Neuronal stem cell (in vitro differentiated cells): ENCODE data around the gene CNTROB.

ENCODE experiments used
- DNase-seq: peaks from one replicate; pipeline ENCODE4 v3.0.0-alpha.2; 2013; ENCODE audit warnings: low spot score
- H2AFZ ChIP-seq: one replicate; pipeline ENCODE4 v1.6.1; 2013; ENCODE audit warnings: mild to moderate bottlenecking, low read length, inconsistent platforms
- H2AK5ac ChIP-seq: 2 replicates; pipeline ENCODE4 v1.6.1; 2013; ENCODE audit warnings: low read depth, mild to moderate bottlenecking, inconsistent platforms, low read length, moderate library complexity, mixed read lengths
- H2BK120ac ChIP-seq: 2 replicates; pipeline ENCODE4 v1.6.1; 2013; ENCODE audit warnings: low read depth, mild to moderate bottlenecking, inconsistent platforms, low read length, moderate library complexity, mixed read lengths
- H2BK12ac ChIP-seq: one replicate; pipeline ENCODE4 v1.6.1; 2013; ENCODE audit warnings: low read length, inconsistent platforms
- H2BK15ac ChIP-seq: 2 replicates; pipeline ENCODE4 v1.6.1; 2013; ENCODE audit warnings: mild to moderate bottlenecking, low read length, inconsistent platforms, mixed read lengths
- H2BK5ac ChIP-seq: one replicate; pipeline ENCODE4 v1.6.1; 2013; ENCODE audit warnings: inconsistent platforms, mild to moderate bottlenecking, low read length, moderate library complexity
- H3K14ac ChIP-seq: one replicate; pipeline ENCODE4 v1.6.1; 2013; ENCODE audit warnings: low read length, inconsistent platforms
- H3K18ac ChIP-seq: 2 replicates; pipeline ENCODE4 v1.6.1; 2013; ENCODE audit warnings: low read length, inconsistent platforms
- H3K23ac ChIP-seq: 2 replicates; pipeline ENCODE4 v1.6.1; 2013; ENCODE audit warnings: low read depth, mild to moderate bottlenecking, mixed read lengths, low read length, inconsistent platforms; ENCODE audit not compliant: poor library complexity
- H3K27ac ChIP-seq: replicated peaks from 3 replicates; pipeline ENCODE4 v1.5.1; 2013; ENCODE audit warnings: low read length, inconsistent platforms
- H3K27me3 ChIP-seq, 3 experiments: 2 replicates each; pipeline ENCODE4 v1.6.1; 2013; ENCODE audit warnings: low read length in 3 of 3, mild to moderate bottlenecking in 2 of 3, inconsistent platforms in 1 of 3, low read depth in 1 of 3, mixed read lengths in 1 of 3, moderate library complexity in 1 of 3; ENCODE audit not compliant: control insufficient read depth in 3 of 3, insufficient read depth in 3 of 3
- H3K36me3 ChIP-seq, 2 donors: replicated peaks in 1 of 2; 2 replicates each; pipeline ENCODE4 v1.6.1; 2013; ENCODE audit warnings: low read length in 2 of 2; ENCODE audit not compliant: control insufficient read depth in 2 of 2, insufficient read depth in 2 of 2
- H3K4ac ChIP-seq: 2 replicates; pipeline ENCODE4 v1.6.1; 2013; ENCODE audit warnings: inconsistent platforms, mild to moderate bottlenecking, low read length, moderate library complexity
- H3K4me1 ChIP-seq, 2 donors: 1 replicate in 1 of 2; 2 replicates in 1 of 2; pipeline ENCODE4 v1.6.1; 2013; ENCODE audit warnings: low read length in 2 of 2, low read depth in 1 of 2; ENCODE audit not compliant: control insufficient read depth in 2 of 2, insufficient read depth in 1 of 2
- H3K4me2 ChIP-seq: one replicate; pipeline ENCODE4 v1.6.1; 2013; ENCODE audit warnings: mild to moderate bottlenecking, low read length, inconsistent platforms; ENCODE audit not compliant: insufficient read depth, poor library complexity, severe bottlenecking
- H3K4me3 ChIP-seq, 2 donors: 2 replicates each; pipeline ENCODE4 v1.5.1; 2013; ENCODE audit warnings: low read length in 2 of 2, mild to moderate bottlenecking in 2 of 2, inconsistent platforms in 1 of 2, moderate library complexity in 1 of 2
- H3K79me1 ChIP-seq: one replicate; pipeline ENCODE4 v1.6.1; 2013; ENCODE audit warnings: low read depth, mild to moderate bottlenecking, inconsistent platforms, low read length, moderate library complexity
- H3K9ac ChIP-seq: one replicate; pipeline ENCODE4 v1.6.1; 2013; ENCODE audit warnings: mild to moderate bottlenecking, low read depth, low read length, inconsistent platforms; ENCODE audit not compliant: poor library complexity
- H3K9me3 ChIP-seq, 2 donors: replicated peaks in 1 of 2; 2 replicates each; pipeline versions ENCODE3 to v1.6.1; 2013; ENCODE audit warnings: low read length in 2 of 2, mild to moderate bottlenecking in 2 of 2, inconsistent platforms in 1 of 2, low read depth in 1 of 2, mixed read lengths in 1 of 2, moderate library complexity in 1 of 2; ENCODE audit not compliant: control insufficient read depth in 2 of 2, insufficient read depth in 1 of 2
- H4K8ac ChIP-seq: one replicate; pipeline ENCODE4 v1.6.1; 2013; ENCODE audit warnings: low read depth, mild to moderate bottlenecking, inconsistent platforms, low read length, moderate library complexity
- H4K91ac ChIP-seq: one replicate; pipeline ENCODE4 v1.6.1; 2013; ENCODE audit warnings: low read length, low read depth, mild to moderate bottlenecking, inconsistent platforms; ENCODE audit not compliant: poor library complexity
- WGBS, 2 donors: extraction: QIAGEN DNeasy Blood & Tissue Kit; methylation state at CpG; one replicate each; pipeline ENCODE4 v1.1.7; 2013; ENCODE audit warnings: missing lambda C conversion rate in 2 of 2, mixed read lengths in 1 of 2; ENCODE audit not compliant: insufficient read length in 2 of 2, insufficient replicate concordance in 1 of 2; ENCODE audit errors: extremely low coverage in 2 of 2; 5-methylcytosine and 5-hydroxymethylcytosine counted together

The CNTROB gene

DNA sequence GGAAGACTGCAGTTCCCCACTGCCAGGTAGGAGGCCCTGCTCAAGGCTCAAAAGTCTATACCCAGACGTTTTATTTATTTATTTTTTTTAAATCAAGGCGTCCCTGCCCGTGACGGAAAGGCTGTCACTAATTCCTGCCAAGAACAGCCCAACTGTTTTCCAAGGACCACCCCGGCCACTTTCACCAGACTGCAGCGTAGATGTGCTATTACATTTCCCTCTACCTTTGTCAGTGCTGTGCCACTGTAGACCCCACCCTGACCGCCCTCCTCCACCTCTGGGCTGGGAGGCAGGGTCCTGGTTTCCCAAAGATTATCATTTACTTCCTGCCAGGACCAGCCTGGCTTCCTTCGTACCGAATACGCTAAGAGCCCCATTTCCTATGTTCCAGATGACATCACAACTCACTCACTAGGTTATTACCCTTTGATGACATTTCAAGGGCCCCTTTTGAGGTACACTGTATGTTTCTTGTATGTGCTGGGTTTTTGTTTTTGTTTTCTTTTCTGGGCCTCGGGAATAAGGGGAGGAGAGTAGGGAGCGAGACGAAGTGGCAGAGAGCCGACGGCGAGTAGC lies 9.6 kb upstream of the CNTROB start:
- peak overlapping the region; percentile 6 for H2BK15ac ChIP-seq
- H3K79me1 ChIP-seq: no peaks in the 10 kb centered on the region
- H4K91ac ChIP-seq: no peak overlapping the region
- H3K14ac ChIP-seq: peak overlapping the region; percentile 61
- H2AK5ac ChIP-seq: peak overlapping the region; percentile 93
- H3K18ac ChIP-seq: peak overlapping the region; percentile 84
- H2BK120ac ChIP-seq: peak overlapping the region; percentile 57
- H2BK5ac ChIP-seq: peak overlapping the region; percentile 8
- H3K4ac ChIP-seq: no peak overlapping the region
- no peaks in the 10 kb centered on the region for H3K9me3 ChIP-seq
- no peak overlapping the region for H3K4me2 ChIP-seq
- no peak overlapping the region for H3K27ac ChIP-seq
- no peak for DNase-seq
- no CpG with 5 or more reads among the region's 16 CpGs for WGBS, 2 donors
- H2BK12ac ChIP-seq: no peak overlapping the region
- H4K8ac ChIP-seq: no peak overlapping the region
- H3K27me3 ChIP-seq: peaks cover 0 to 17% (median 0%) of the 10 kb centered on the region in 3 experiments
- no peak overlapping the region for H3K4me3 ChIP-seq
- no peak overlapping the region for H3K9ac ChIP-seq
- peak overlapping the region; percentile 10 for H3K23ac ChIP-seq
- no peaks in the 10 kb centered on the region for H3K36me3 ChIP-seq
- H2AFZ ChIP-seq: peak overlapping the region; percentile 22
- peaks cover 0 to 8% of the 10 kb centered on the region in 2 donors for H3K4me1 ChIP-seq

- no CpG with 5 or more reads among the region's 45 CpGs for WGBS, 2 donors
- H3K79me1 ChIP-seq: no peaks in the 10 kb centered on the region
- H3K18ac ChIP-seq: peak overlapping the region; percentile 98
- H2BK120ac ChIP-seq: no peak overlapping the region
- peak overlapping the region; percentile 22 for H2AFZ ChIP-seq
- H3K4ac ChIP-seq: no peak overlapping the region
- peak overlapping the region; percentile 74 for H3K9ac ChIP-seq
- no peak overlapping the region for H4K8ac ChIP-seq
- H2AK5ac ChIP-seq: peak overlapping the region; percentile 20
- H3K4me2 ChIP-seq: peak overlapping the region; percentile 65
- H2BK5ac ChIP-seq: peak overlapping the region; percentile 8
- H3K23ac ChIP-seq: peak overlapping the region; percentile 10
- peak overlapping the region; percentile 33 for H2BK15ac ChIP-seq
- no peak overlapping the region for H4K91ac ChIP-seq
- H3K4me3 ChIP-seq: peak overlapping the region in 1 of 2 donors; percentile 61
- peak overlapping the region; percentile 26 for H3K14ac ChIP-seq
- no peaks in the 10 kb centered on the region for H3K36me3 ChIP-seq
- H3K27me3 ChIP-seq: peaks cover 0 to 21% (median 0%) of the 10 kb centered on the region in 3 experiments
- H3K4me1 ChIP-seq: peaks cover 0 to 8% of the 10 kb centered on the region in 2 donors
- H2BK12ac ChIP-seq: peak overlapping the region; percentile 50
- H3K27ac ChIP-seq: no peak overlapping the region
- peak; percentile 77 for DNase-seq
- H3K9me3 ChIP-seq: no peaks in the 10 kb centered on the region
Observed at GRCh38 chr17:7922845-7923628, 9.0 kb upstream of the CNTROB start.

DNA sequence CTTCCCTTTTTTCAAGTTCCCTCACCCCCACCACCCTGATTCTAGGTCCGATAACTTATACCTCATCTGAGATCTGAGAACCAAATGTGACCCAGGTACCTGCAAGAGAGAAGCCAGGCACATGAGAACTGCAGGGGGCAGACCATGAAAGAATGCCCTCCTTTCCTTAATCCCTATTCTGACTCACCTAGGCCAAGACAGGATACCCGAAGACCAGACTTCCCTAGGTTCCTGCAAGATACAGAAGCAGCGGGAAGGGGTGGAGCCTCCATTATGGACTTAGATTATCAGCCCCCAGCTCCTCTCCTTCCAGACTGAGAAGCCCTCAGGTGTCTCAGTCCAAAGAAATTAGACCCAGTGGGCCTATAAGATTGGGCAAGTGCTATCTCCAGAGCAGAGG lies 4.4 kb upstream of the CNTROB start:
- Histone ChIP-seq H2BK12ac (no peak overlapping the region), H3K36me3 (peaks cover 0 to 4% of the 10 kb centered on the region in 2 donors), H3K4me3 (no peak overlapping the region), H3K18ac (no peak overlapping the region), H4K91ac (no peak overlapping the region), H3K4me1 (peaks cover 1 to 14% of the 10 kb centered on the region in 2 donors), H3K4ac (no peak overlapping the region), H3K14ac (no peak overlapping the region), H2AFZ (no peak overlapping the region), H2AK5ac (no peak overlapping the region), H3K9ac (no peak overlapping the region), H3K9me3 (no peaks in the 10 kb centered on the region), H2BK120ac (no peak overlapping the region), H3K4me2 (no peak overlapping the region), H2BK5ac (no peak overlapping the region), H3K79me1 (peaks cover 2% of the 10 kb centered on the region), H4K8ac (no peak overlapping the region), H3K27me3 (peaks cover 0 to 25% (median 0%) of the 10 kb centered on the region in 3 experiments), H3K23ac (no peak overlapping the region), H2BK15ac (no peak overlapping the region), H3K27ac (no peak overlapping the region)
- no CpG with 5 or more reads among the region's 3 CpGs for WGBS, 2 donors
- no peak for DNase-seq
